GM23338 (cell line): Measurements from ENCODE around the gene MYH14. TPM values are rescaled to one million over a fixed set of nuclear protein-coding genes. Genes with fewer than 3 reads are reported as not detected.
A peak's percentile ranks its signal among the peaks of the same experiment; 100 is the strongest.

Source experiments
- ATAC-seq: fragments of 200-7000 bp; cut with Tn5 transposase; 3 replicates; pipeline ENCODE4 v1.9.1; 2020
- DNase-seq: peaks from one replicate; pipeline ENCODE4 v3.0.0-alpha.2; 2015; ENCODE audit warnings: low spot score
- H2AFZ ChIP-seq: fragments of 200-600 bp; sonication (generic); 2 replicates; pipeline ENCODE4 v1.8.0; 2016; ENCODE audit warnings: antibody characterized with exemption, mild to moderate bottlenecking, moderate library complexity
- H3F3A ChIP-seq: fragments of 200-600 bp; sonication (generic); replicated peaks from 2 replicates; pipeline ENCODE4 v1.8.0; 2017; ENCODE audit warnings: antibody characterized with exemption, mixed run types, low read depth
- H3K27ac ChIP-seq: fragments of 200-600 bp; sonication (generic); 2 replicates; pipeline ENCODE4 v1.6.1; 2016; ENCODE audit warnings: low read depth
- H3K27me3 ChIP-seq: fragments of 200-600 bp; sonication (generic); 2 replicates; pipeline ENCODE4 v1.8.0; 2016; ENCODE audit warnings: mild to moderate bottlenecking, mixed run types, moderate library complexity; ENCODE audit not compliant: insufficient read depth
- H3K36me3 ChIP-seq: fragments of 200-600 bp; sonication (generic); 2 replicates; pipeline ENCODE4 v1.8.0; 2016; ENCODE audit warnings: mild to moderate bottlenecking; ENCODE audit not compliant: insufficient read depth
- H3K4me1 ChIP-seq: fragments of 200-600 bp; sonication (generic); 2 replicates; pipeline ENCODE4 v1.8.0; 2016; ENCODE audit warnings: mild to moderate bottlenecking, moderate library complexity; ENCODE audit not compliant: insufficient read depth
- H3K4me2 ChIP-seq: fragments of 200-600 bp; sonication (generic); 2 replicates; pipeline ENCODE4 v1.7.1; 2017; ENCODE audit warnings: mixed run types
- H3K4me3 ChIP-seq: fragments of 200-600 bp; sonication (generic); 2 replicates; pipeline ENCODE4 v1.6.1; 2016; ENCODE audit warnings: mixed run types
- H3K79me2 ChIP-seq: fragments of 200-600 bp; sonication (generic); replicated peaks from 2 replicates; pipeline ENCODE4 v1.8.0; 2017; ENCODE audit warnings: mild to moderate bottlenecking; ENCODE audit not compliant: insufficient read depth
- H3K9me2 ChIP-seq: fragments of 200-600 bp; sonication (generic); 2 replicates; pipeline ENCODE4 v1.8.0; 2017; ENCODE audit not compliant: insufficient read depth
- H4K20me1 ChIP-seq: fragments of 200-600 bp; sonication (generic); replicated peaks from 2 replicates; pipeline ENCODE4 v1.8.0; 2017; ENCODE audit warnings: mild to moderate bottlenecking; ENCODE audit not compliant: insufficient read depth
- H3K27ac Mint-ChIP-seq: 2 replicates; pipeline ENCODE4 v1.8.0; 2020; ENCODE audit warnings: inconsistent platforms, mild to moderate bottlenecking, moderate library complexity, mixed read lengths
- H3K27me3 Mint-ChIP-seq: 3 replicates; pipeline ENCODE4 v1.8.0; 2022; ENCODE audit warnings: low read depth, mild to moderate bottlenecking, moderate library complexity, mixed read lengths, inconsistent platforms; ENCODE audit not compliant: insufficient read depth, poor library complexity
- H3K36me3 Mint-ChIP-seq: 3 replicates; pipeline ENCODE4 v1.8.0; 2021; ENCODE audit warnings: low read depth, mild to moderate bottlenecking, inconsistent platforms, moderate library complexity, mixed read lengths
- H3K4me1 Mint-ChIP-seq: 3 replicates; pipeline ENCODE4 v1.8.0; 2020; ENCODE audit warnings: mild to moderate bottlenecking, inconsistent platforms, mixed read lengths
- H3K4me3 Mint-ChIP-seq: 3 replicates; pipeline ENCODE4 v1.8.0; 2021; ENCODE audit warnings: moderate library complexity, mild to moderate bottlenecking, inconsistent platforms, mixed read lengths
- H3K9me3 Mint-ChIP-seq: 3 replicates; pipeline ENCODE4 v1.8.0; 2020; ENCODE audit warnings: moderate library complexity, mild to moderate bottlenecking, inconsistent platforms, mixed read lengths
- CREB1 ChIP-seq: fragments of 250-450 bp; sonication (Bioruptor Pico); IDR thresholded peaks from 2 replicates; pipeline ENCODE4 v1.5.0; 2020; ENCODE audit warnings: low read depth, mild to moderate bottlenecking, moderate library complexity
- CTCF ChIP-seq, 2 experiments: fragments of 200-600 bp in 1 of 2; sonication (generic) in 1 of 2; conservative IDR thresholded peaks; 2 replicates each; pipeline versions ENCODE4 v1.5.1 to v1.6.1; 2016 to 2017; ENCODE audit warnings: antibody characterized with exemption in 2 of 2, low read depth in 2 of 2, mild to moderate bottlenecking in 2 of 2, moderate library complexity in 1 of 2
- EZH2 ChIP-seq: fragments of 200-600 bp; sonication (generic); IDR thresholded peaks from one replicate; pipeline ENCODE4 v1.8.0; 2017; ENCODE audit warnings: antibody characterized with exemption, mild to moderate bottlenecking, low read depth; ENCODE audit not compliant: unreplicated experiment
- EZH2phosphoT487 ChIP-seq: fragments of 200-600 bp; sonication (generic); IDR thresholded peaks from one replicate; pipeline ENCODE4 v1.8.1; 2018; ENCODE audit warnings: antibody characterized with exemption; ENCODE audit not compliant: unreplicated experiment
- JUNB ChIP-seq: IDR thresholded peaks from one replicate; pipeline ENCODE4 v1.6.1; 2016; ENCODE audit warnings: antibody characterized with exemption; ENCODE audit not compliant: unreplicated experiment
- NANOG ChIP-seq: IDR thresholded peaks from 2 replicates; pipeline ENCODE4 v1.6.1; 2016; ENCODE audit warnings: antibody characterized with exemption, borderline replicate concordance
- POLR2AphosphoS5 ChIP-seq: IDR thresholded peaks from 2 replicates; pipeline ENCODE4 v1.6.1; 2016; ENCODE audit warnings: antibody characterized with exemption, low read depth
- REST ChIP-seq: IDR thresholded peaks from one replicate; pipeline ENCODE4 v1.6.1; 2018; ENCODE audit warnings: antibody characterized with exemption; ENCODE audit not compliant: unreplicated experiment
- STAT1 ChIP-seq: IDR thresholded peaks from one replicate; pipeline ENCODE4 v1.6.1; 2016; ENCODE audit warnings: antibody characterized with exemption; ENCODE audit not compliant: unreplicated experiment
- ZNF114 ChIP-seq: fragments of 250-450 bp; sonication (Bioruptor Pico); IDR thresholded peaks from 2 replicates; pipeline ENCODE4 v1.5.0; 2020; ENCODE audit warnings: mild to moderate bottlenecking, moderate library complexity
- ZNF331 ChIP-seq: fragments of 250-450 bp; sonication (Bioruptor Pico); IDR thresholded peaks from 2 replicates; pipeline ENCODE4 v1.5.0; 2020; ENCODE audit warnings: low read depth, mild to moderate bottlenecking, moderate library complexity
- polyA plus RNA-seq: library from polyadenylated mRNA; unstranded; fragments of >200 nt; fragmentation: Nextera tagmentation; extraction: Ambion mirVana; gene quantifications from 2 replicates; pipeline ENCODE4 v1.2.1, GENCODE V29; 2016
- total RNA-seq: library from RNA; depleted of rRNA; stranded (reverse); fragments of >200 nt; shearing (Covaris generic); gene quantifications from 2 replicates; pipeline ENCODE4 v1.2.3, GENCODE V29; 2014
- TF ChIP-seq, protein P1 (sequence below): IDR thresholded peaks from 2 replicates; pipeline ENCODE4 v1.6.1; 2016; ENCODE audit warnings: antibody characterized with exemption

The MYH14 gene
- total and polyA plus RNA-seq, 2 experiments from 2014 or later = 25.5 to 27.5 TPM

- Histone ChIP-seq H3K36me3 (no peaks in the 10 kb centered on the region), H2AFZ (no peak overlapping the region), H4K20me1 (no peaks in the 10 kb centered on the region), H3F3A (no peaks in the 10 kb centered on the region), H3K4me2 (no peak overlapping the region), H3K4me1 (no peaks in the 10 kb centered on the region), H3K79me2 (no peaks in the 10 kb centered on the region), H3K27ac (no peak overlapping the region), H3K9me2 (no peaks in the 10 kb centered on the region), H3K27me3 (no peaks in the 10 kb centered on the region), H3K4me3 (no peak overlapping the region)
- Mint-ChIP-seq H3K4me1 (no peaks in the 10 kb centered on the region), H3K9me3 (peaks cover 95% of the 10 kb centered on the region), H3K4me3 (no peak overlapping the region), H3K36me3 (peaks cover 26% of the 10 kb centered on the region), H3K27ac (no peak overlapping the region), H3K27me3 (peaks cover 5% of the 10 kb centered on the region)
- ATAC-seq (no peak), DNase-seq (no peak)
- TF ChIP-seq ZNF331 (CRISPR knock-in tag) = no peak
Measured at GRCh38 chr19:50173127-50173526, 30.3 kb upstream of the MYH14 start.

GRCh38 chr19:50174100-50174793, 29.2 kb upstream of the MYH14 start:
- no peak overlapping the region for H3K4me3 Mint-ChIP-seq
- peaks cover 5% of the 10 kb centered on the region for H3K27me3 Mint-ChIP-seq
- peaks cover 35% of the 10 kb centered on the region for H3K36me3 Mint-ChIP-seq
- no peaks in the 10 kb centered on the region for H3K36me3 ChIP-seq
- no peaks in the 10 kb centered on the region for H3K27me3 ChIP-seq
- H3K4me1 ChIP-seq = no peaks in the 10 kb centered on the region
- no peaks in the 10 kb centered on the region for H3K79me2 ChIP-seq
- no peak overlapping the region for H3K27ac Mint-ChIP-seq
- ATAC-seq (no peak), DNase-seq (no peak)
- H3K4me2 ChIP-seq = no peak overlapping the region
- no peaks in the 10 kb centered on the region for H3F3A ChIP-seq
- H3K4me3 ChIP-seq = no peak overlapping the region
- no peaks in the 10 kb centered on the region for H3K4me1 Mint-ChIP-seq
- TF ChIP-seq JUNB (no peak), ZNF331 (CRISPR knock-in tag) (no peak), CTCF (conservative IDR thresholded peaks at IDR 0.05; ENCODE audit: low read depth in 2 of 2) (no peak), EZH2 (no peak), STAT1 (no peak), EZH2phosphoT487 (no peak), ZNF114 (CRISPR knock-in tag) (no peak), NANOG (no peak), CREB1 (CRISPR knock-in tag) (no peak), POLR2AphosphoS5 (no peak), REST (no peak)
- TF ChIP-seq, protein P1, sequence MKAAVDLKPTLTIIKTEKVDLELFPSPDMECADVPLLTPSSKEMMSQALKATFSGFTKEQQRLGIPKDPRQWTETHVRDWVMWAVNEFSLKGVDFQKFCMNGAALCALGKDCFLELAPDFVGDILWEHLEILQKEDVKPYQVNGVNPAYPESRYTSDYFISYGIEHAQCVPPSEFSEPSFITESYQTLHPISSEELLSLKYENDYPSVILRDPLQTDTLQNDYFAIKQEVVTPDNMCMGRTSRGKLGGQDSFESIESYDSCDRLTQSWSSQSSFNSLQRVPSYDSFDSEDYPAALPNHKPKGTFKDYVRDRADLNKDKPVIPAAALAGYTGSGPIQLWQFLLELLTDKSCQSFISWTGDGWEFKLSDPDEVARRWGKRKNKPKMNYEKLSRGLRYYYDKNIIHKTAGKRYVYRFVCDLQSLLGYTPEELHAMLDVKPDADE = no peak
- peak overlapping the region; percentile 72; the same call in 1 of the 2 replicates for H2AFZ ChIP-seq
- H3K9me2 ChIP-seq = no peaks in the 10 kb centered on the region
- no peaks in the 10 kb centered on the region for H4K20me1 ChIP-seq
- no peak overlapping the region for H3K27ac ChIP-seq
- peaks cover 95% of the 10 kb centered on the region for H3K9me3 Mint-ChIP-seq
